Sigmoid colon (tissue), 4 donors: ENCODE results near the gene TMEM121.

ENCODE experiments used
- POLR2A ChIP-seq, 2 donors: fragments of 450-650 bp; IDR thresholded peaks; one replicate each; pipeline ENCODE4 v1.6.1; 2016; ENCODE audit warnings: antibody characterized with exemption in 2 of 2, mild to moderate bottlenecking in 2 of 2, moderate library complexity in 2 of 2
- POLR2AphosphoS5 ChIP-seq, 4 donors: sonication (generic); formaldehyde crosslinking; IDR thresholded peaks; one replicate each; pipeline ENCODE4 v1.6.1; 2017; ENCODE audit warnings: antibody characterized with exemption in 4 of 4
- TF ChIP-seq, protein P1 (sequence below), 4 experiments: fragments of 450-650 bp in 3 of 4; fragments of 200-600 bp in 1 of 4; IDR thresholded peaks; one replicate each; pipeline ENCODE4 v1.5.1; 2016 to 2019; ENCODE audit warnings: antibody characterized with exemption in 4 of 4, mild to moderate bottlenecking in 3 of 4, moderate library complexity in 2 of 4

DNA sequence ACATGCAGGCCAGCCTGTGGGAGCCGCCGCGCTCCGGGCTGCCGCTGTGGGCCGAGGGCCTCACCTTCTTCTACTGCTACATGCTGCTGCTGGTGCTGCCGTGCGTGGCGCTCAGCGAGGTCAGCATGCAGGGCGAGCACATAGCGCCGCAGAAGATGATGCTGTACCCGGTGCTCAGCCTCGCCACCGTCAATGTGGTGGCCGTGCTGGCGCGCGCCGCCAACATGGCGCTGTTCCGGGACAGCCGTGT is 2.9 kb downstream of the TMEM121 start:
- no peak for TF ChIP-seq POLR2A (IDR thresholded peaks at IDR 0.05)
- no peak for TF ChIP-seq POLR2AphosphoS5 (IDR thresholded peaks at IDR 0.05)
- TF ChIP-seq, protein P1, sequence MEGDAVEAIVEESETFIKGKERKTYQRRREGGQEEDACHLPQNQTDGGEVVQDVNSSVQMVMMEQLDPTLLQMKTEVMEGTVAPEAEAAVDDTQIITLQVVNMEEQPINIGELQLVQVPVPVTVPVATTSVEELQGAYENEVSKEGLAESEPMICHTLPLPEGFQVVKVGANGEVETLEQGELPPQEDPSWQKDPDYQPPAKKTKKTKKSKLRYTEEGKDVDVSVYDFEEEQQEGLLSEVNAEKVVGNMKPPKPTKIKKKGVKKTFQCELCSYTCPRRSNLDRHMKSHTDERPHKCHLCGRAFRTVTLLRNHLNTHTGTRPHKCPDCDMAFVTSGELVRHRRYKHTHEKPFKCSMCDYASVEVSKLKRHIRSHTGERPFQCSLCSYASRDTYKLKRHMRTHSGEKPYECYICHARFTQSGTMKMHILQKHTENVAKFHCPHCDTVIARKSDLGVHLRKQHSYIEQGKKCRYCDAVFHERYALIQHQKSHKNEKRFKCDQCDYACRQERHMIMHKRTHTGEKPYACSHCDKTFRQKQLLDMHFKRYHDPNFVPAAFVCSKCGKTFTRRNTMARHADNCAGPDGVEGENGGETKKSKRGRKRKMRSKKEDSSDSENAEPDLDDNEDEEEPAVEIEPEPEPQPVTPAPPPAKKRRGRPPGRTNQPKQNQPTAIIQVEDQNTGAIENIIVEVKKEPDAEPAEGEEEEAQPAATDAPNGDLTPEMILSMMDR (IDR thresholded peaks at IDR 0.05): no peak
